GM19468 (cell line): ENCODE measurements around the gene SLC25A51.

Experiments
- ATAC-seq: cut with Tn5 transposase; IDR thresholded peaks from one replicate; pipeline ENCODE4 v1.9.1; 2021; ENCODE audit warnings: mild to moderate bottlenecking, moderate library complexity, moderate number of reproducible peaks; ENCODE audit not compliant: unreplicated experiment; ENCODE audit errors: extremely low read depth

Gene SLC25A51

DNA sequence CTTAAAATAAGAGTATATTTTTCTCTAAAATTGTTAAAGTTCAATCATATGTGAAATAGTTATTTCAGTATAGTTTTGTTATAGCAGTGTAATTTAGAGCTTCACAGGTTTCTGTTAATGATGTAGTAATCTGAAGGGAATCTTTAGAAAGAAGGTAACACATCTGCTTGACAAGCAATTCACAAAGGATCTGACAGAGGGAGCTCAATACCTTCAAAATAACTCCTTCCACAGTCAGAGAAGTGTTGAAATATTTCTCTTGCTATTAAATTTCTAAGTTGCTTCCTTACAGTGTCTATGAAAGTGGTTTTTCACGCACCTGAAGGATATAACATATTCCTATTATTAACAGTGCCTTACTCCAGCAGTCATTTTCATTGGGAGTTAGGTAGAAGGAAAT, 44.9 kb downstream of the SLC25A51 start:
- no peak for ATAC-seq

- ATAC-seq: no peak
Measured at GRCh38 chr9:37856551-37856950, 47.4 kb downstream of the SLC25A51 start.

DNA sequence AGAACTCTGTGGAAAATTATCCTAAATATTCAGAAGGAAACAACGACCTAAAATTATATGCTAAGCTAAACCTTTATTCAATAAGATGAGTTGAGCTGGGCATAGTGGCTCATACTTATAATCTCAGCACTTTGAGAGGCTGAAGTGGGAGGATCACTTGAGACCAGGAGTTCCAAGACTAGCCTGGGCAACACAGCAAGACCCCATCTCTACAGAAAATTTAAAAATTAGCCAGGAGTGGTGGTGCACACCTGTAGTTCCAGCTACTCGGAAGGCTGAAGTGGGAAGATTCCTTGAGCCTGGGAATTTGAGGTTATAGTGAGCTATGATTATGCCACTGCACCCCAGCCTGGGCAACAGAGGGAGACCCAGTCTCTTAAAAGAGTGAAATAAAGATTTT, 51.7 kb downstream of the SLC25A51 start:
- ATAC-seq: no peak

- ATAC-seq: no peak
Measured at GRCh38 chr9:37840560-37841194, 63.2 kb downstream of the SLC25A51 start.

GRCh38 chr9:37839496-37840461, 64.1 kb downstream of the SLC25A51 start:
- ATAC-seq: no peak
